GM19372 (cell line): Measurements from ENCODE around the gene EPS8L2.
A peak's percentile ranks its signal among the peaks of the same experiment; 100 is the strongest.

Source experiments
- ATAC-seq: cut with Tn5 transposase; IDR thresholded peaks from one replicate; pipeline ENCODE4 v1.9.1; 2021; ENCODE audit warnings: mild to moderate bottlenecking, low read depth, moderate library complexity; ENCODE audit not compliant: unreplicated experiment

The EPS8L2 gene

DNA sequence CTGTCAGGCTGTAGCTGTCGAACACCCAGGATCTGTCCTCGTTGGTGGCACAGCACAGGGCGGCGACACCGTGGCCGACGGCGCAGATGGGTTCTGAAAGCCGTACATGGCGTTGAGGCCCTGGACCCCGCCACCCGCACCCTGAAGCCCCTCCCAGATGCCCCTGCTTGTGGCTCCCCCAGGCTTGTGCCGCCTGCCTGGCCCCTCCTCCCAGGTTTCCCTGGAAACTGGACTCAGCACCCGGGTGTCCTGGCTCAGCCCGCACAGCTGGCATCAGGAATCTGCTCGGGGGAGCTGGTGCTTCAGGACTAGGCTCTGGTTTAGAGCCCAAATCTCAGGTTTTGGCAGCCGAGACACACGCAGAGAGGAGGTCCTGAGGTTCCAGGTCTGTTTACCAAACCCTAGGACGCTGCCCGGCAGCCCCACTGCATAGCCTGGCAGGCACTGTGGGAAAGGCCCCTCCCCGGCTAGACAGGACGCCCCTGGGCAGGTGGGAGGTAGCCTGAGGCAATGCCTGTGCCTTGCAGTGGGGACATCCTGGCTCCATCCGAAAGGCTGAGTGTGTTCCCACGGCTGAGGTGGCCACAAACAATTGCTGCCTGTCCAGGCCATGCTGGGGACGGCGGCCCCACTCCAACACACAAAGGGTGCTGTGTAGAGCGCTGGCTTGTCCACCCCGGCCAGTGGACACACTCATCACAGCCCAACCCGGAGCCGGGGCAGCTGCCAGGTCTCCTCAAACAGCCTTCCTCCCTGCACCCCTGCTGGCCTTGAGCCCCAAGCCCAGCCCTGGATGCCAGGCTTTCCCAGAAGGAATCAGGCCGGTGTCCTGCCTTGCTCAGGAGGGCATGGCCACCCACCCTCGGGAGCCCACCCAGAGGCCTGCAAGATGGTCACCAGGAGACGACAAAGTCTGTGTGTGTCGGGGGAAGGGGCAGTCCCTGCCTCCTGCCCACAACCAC is 66.7 kb downstream of the EPS8L2 start:
- ATAC-seq = no peak

DNA sequence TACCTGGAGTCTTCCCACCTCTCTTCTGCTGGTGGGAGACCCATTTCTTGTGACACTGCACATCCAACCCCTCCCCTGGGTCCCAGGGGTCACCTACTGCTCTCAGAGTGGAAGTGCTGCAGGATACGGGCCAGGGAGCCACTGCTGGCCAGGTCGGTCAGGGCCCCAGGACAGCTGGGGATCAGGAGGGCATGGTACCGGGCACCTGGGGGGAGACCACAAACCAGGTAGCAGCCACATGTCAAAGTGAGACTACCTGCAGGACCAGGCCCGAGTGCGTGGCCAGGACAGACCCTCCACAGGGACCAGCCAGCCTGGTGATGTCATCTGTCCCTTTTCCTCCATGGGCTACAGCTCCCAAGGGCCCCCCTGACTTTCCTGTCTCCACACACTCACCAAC is 67.4 kb downstream of the EPS8L2 start:
- ATAC-seq = no peak

DNA sequence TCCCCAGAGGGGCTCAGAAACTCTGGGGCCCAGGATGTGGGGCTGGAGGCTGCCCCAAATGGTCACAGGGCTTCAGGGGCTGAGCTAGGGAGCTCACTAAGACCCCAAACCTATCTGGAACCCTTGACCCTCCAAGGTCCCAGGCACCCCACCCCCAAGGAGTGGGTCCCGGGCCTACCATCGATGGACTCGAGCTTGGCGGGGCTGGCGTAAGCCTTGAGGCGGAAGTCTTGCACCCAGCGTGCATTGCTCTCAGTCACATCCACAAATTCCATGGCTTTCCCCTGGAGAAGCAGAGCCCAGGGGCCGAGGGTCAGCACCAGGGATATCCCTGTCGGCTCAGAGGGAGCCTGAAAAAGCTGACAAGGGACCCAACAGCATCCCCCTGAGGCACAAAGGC is 67.8 kb downstream of the EPS8L2 start:
- no peak for ATAC-seq

DNA sequence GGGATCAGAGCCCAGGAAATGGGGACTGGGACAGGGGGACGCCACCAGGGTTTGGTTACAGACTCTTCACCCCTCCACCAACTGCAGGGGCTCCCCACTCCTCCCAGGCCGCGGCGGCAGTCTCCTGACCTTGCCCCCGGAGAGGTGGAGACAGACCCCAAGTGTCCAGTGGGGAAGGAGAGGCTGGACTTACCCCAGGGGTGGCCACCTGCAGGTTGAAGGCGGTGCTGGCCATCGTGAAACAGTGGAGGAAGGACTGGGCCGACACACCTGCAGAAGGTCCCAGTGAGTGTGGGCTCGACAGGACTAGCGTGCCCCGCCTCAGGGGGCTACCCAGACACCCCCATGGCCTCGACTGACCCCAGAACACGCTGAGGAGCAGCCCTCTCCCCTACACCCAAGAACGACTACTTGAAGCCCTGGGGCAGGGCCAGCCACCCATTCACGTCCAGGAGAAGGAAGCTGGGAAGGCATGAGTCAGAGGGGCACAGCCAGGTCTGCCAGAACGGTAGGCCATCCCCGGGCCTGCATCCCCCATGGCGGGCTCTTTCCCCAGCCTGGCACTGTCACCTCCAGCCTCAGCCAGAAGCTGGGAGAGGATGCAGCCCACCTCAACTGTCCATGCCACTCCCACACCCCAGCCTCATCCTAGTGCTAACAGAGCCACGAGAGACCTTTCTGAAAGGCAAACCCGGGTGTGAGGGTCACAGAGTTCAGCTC is 69.0 kb downstream of the EPS8L2 start:
- ATAC-seq = no peak

DNA sequence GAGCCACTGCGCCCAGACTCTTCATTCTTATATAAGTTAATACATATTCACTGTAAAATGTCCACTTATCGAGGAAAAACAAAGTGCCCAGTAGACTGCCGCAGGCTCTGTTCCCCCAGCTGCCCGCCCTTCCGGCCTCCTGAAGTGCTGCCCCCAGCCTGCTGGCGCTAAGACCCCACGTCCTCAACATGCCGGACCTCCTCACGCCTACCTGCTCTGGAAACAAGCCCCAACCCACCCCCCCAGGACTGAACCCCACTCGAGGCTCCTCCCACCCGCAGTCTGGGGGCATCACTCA is 70.2 kb downstream of the EPS8L2 start:
- no peak for ATAC-seq

DNA sequence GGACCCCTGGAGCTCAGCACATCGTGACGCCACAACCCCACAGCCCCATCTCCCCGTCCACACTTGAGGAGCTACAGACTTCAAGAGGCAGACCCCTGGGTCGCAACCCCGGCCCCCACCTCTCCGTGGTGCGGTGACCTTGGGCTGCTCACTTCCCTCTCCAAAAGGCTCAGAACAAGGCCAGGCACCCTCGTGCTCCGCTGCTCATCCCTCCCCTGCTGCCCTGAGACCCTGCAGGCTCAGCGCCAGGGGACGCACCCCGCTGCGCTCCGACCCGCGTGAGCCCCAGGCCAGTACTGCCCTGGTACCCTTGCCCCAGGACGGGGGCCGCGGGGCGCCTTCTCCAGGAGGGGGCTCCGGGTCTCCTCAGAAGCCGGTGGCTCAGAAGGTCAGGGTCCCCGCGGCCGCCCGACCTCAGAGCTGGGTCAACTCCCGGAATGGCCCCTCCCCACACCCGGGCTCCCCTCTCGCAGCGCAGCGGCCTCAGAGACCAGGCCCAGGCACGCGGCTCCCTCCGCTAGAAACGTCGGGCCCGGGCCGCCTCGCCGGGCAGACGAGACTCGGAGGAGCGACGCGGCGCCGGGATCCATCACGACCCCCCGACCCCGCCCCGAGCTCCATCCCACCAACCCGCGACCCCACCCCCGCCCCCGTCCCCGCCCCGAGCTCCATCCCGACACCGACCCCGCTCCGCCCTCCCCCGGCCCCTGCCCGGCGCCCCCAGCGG is 70.7 kb downstream of the EPS8L2 start:
- peak; percentile 11 for ATAC-seq
